Stimulated activated CD4-positive, alpha-beta T cell treated with anti-CD3 and anti-CD28 coated beads, Interleukin-12 subunit alpha, Interleukin-12 subunit beta, amount 100 ng/mL, for 24 hours (primary cell): ENCODE results near the gene KLHL24.
"Not testable (repeated sequence)": the region's sequence is repeated elsewhere in the genome, so short reads cannot be mapped to it uniquely, and the experiment has no call there.

Experiments
- DNase-seq, 2 experiments: peaks; one replicate each; pipeline ENCODE4 v3.0.0-alpha.2; 2020; ENCODE audit warnings: low read depth in 2 of 2

The KLHL24 gene

GRCh38 chr3:183636221-183637105 is 1.0 kb downstream of the KLHL24 start:
- DNase-seq = peak; percentile 82 to 92

- no peak for DNase-seq
These were observed 1.7 kb downstream of the KLHL24 start for GRCh38 chr3:183637106-183637486.

- not testable (repeated sequence) for DNase-seq
These were observed 2.2 kb downstream of the KLHL24 start for GRCh38 chr3:183637633-183638032.

GRCh38 chr3:183638101-183638852 is 2.9 kb downstream of the KLHL24 start:
- DNase-seq = no peak

- DNase-seq = not testable (repeated sequence)
These were observed 5.2 kb downstream of the KLHL24 start for GRCh38 chr3:183640635-183641034.

- no peak for DNase-seq
These were observed 6.5 kb downstream of the KLHL24 start for GRCh38 chr3:183641882-183642281.

GRCh38 chr3:183644244-183644643 is 8.8 kb downstream of the KLHL24 start:
- DNase-seq = no peak

- DNase-seq = no peak
These were observed 9.8 kb downstream of the KLHL24 start for GRCh38 chr3:183645254-183645653.

GRCh38 chr3:183650554-183650953 is 15.1 kb downstream of the KLHL24 start:
- DNase-seq = no peak

GRCh38 chr3:183653209-183654064 is 18.0 kb downstream of the KLHL24 start:
- DNase-seq = no peak

GRCh38 chr3:183654727-183655126 is 19.3 kb downstream of the KLHL24 start:
- no peak for DNase-seq

- no peak for DNase-seq
These were observed 26.7 kb downstream of the KLHL24 start for GRCh38 chr3:183662099-183662498.

GRCh38 chr3:183664913-183665381 is 29.5 kb downstream of the KLHL24 start:
- DNase-seq = no peak

GRCh38 chr3:183680061-183680460 is 44.6 kb downstream of the KLHL24 start:
- no peak for DNase-seq

- no peak for DNase-seq
These were observed 52.3 kb downstream of the KLHL24 start for GRCh38 chr3:183687705-183688104.

- no peak for DNase-seq
These were observed 53.5 kb downstream of the KLHL24 start for GRCh38 chr3:183688874-183689273.

GRCh38 chr3:183689621-183690020 is 54.2 kb downstream of the KLHL24 start:
- not testable (repeated sequence) for DNase-seq

- DNase-seq = no peak
These were observed 55.1 kb downstream of the KLHL24 start for GRCh38 chr3:183690402-183690995.

GRCh38 chr3:183692436-183692835 is 57.0 kb downstream of the KLHL24 start:
- no peak for DNase-seq

- no peak for DNase-seq
These were observed 60.3 kb downstream of the KLHL24 start for GRCh38 chr3:183695569-183696364.
